GM19452 (cell line): Measurements from ENCODE around the gene CASR.
"Not testable (repeated sequence)": the region's sequence is repeated elsewhere in the genome, so short reads cannot be mapped to it uniquely, and the experiment has no call there.

ENCODE experiments used
- ATAC-seq: cut with Tn5 transposase; IDR thresholded peaks from one replicate; pipeline ENCODE4 v1.9.1; 2021; ENCODE audit not compliant: unreplicated experiment

CASR gene, protein sequence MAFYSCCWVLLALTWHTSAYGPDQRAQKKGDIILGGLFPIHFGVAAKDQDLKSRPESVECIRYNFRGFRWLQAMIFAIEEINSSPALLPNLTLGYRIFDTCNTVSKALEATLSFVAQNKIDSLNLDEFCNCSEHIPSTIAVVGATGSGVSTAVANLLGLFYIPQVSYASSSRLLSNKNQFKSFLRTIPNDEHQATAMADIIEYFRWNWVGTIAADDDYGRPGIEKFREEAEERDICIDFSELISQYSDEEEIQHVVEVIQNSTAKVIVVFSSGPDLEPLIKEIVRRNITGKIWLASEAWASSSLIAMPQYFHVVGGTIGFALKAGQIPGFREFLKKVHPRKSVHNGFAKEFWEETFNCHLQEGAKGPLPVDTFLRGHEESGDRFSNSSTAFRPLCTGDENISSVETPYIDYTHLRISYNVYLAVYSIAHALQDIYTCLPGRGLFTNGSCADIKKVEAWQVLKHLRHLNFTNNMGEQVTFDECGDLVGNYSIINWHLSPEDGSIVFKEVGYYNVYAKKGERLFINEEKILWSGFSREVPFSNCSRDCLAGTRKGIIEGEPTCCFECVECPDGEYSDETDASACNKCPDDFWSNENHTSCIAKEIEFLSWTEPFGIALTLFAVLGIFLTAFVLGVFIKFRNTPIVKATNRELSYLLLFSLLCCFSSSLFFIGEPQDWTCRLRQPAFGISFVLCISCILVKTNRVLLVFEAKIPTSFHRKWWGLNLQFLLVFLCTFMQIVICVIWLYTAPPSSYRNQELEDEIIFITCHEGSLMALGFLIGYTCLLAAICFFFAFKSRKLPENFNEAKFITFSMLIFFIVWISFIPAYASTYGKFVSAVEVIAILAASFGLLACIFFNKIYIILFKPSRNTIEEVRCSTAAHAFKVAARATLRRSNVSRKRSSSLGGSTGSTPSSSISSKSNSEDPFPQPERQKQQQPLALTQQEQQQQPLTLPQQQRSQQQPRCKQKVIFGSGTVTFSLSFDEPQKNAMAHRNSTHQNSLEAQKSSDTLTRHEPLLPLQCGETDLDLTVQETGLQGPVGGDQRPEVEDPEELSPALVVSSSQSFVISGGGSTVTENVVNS

DNA sequence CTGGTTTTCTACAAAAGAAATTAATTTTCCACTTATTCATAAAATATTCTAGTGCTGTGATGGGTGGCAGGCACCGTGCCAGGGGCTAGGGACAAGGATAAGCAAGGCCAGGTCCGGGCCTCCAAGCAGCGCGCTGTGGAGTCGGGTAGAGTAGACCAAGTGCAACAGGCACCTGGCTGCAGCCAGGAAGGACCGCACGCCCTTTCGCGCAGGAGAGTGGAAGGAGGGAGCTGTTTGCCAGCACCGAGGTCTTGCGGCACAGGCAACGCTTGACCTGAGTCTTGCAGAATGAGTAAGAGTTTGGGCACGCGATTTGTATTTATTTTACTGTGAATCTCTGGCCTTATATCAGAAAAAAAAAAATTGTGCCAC is at the start of gene CASR:
TSS of gene CASR (plus strand) at position 148 of the 372 bp plus-strand sequence. CDS start 70,522 bp downstream, outside the sequence.
- no peak for ATAC-seq

DNA sequence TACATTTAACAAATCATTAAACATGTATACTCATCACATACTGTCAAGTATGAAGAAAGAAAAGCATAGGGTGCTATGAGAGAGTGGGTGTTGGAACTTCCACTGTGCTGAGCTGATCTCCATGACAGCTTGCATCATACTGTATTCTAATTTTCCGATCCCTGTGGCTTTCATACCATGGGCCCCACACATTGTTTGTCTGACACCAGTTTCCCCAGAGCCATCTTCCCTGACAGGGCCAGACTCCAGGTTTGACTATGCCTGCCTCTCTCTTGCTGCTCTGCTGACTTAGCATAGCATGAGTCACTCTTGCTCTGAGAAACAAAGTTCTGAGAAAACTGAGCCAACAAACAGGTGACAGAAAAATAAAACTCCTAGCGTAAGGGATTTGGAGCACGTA is 37.0 kb upstream of the CASR start:
- peak; percentile 69 for ATAC-seq

DNA sequence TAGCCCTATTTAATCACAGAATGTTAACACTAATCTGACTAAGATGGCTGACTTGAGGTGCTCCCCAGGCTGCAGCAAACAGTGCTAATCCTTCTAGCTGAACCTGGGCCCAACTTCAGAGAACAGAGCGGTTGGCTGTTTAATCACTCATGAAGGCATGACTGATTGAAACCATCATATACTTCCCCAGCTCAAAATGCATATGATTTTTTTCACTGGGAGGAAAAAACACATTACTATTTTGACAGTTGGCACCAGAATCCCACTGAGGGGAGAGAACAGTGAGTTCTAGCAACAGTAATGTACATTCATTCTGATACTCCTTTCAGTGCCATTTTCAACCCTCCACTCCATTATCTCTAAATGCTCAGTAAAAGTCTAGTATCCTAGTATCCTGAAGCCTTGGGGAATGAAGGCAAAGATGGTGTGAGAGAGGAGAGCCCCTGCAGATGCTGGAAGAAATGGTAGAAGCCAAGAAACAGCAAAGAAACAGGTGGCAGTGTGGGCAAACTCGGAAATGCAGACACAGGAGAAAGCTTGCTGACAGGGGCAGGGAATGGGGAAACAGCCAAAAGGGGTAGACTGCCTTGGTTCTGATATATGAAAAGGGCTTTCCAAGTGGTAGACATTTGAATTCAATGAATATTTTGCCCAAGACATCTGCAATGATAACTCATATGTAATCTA is 34.4 kb upstream of the CASR start:
- ATAC-seq = no peak

DNA sequence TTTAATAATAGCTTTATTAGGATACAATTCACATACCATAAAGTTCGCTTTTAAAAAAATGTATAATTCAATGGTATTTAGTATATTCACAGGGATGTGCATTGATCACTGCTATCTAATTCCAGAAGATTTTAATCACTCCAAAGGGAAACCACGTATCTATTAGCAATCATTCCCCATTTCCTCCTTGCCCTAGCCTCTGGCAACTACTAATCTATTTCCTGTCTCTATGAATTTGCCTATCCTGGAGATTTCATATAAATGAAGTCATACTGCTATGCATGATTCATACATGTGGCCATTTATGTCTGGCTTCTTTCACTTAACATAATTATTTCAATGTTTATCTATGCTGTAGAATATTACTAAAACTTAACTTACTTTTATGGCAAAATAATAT is 32.0 kb upstream of the CASR start:
- no peak for ATAC-seq

DNA sequence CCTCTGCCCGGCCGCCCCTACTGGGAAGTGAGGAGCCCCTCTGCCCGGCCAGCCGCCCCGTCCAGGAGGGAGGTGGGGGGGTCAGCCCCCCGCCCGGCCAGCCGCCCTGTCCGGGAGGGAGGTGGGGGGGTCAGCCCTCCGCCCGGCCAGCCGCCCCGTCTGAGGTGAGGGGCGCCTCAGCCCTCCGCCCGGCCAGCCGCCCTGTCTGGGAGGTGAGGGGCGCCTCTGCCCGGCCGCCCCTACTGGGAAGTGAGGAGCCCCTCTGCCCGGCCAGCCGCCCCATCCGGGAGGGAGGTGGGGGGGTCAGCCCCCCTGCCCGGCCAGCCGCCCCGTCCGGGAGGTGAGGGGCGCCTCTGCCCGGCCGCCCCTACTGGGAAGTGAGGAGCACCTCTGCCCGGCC is 18.5 kb upstream of the CASR start:
- not testable (repeated sequence) for ATAC-seq

DNA sequence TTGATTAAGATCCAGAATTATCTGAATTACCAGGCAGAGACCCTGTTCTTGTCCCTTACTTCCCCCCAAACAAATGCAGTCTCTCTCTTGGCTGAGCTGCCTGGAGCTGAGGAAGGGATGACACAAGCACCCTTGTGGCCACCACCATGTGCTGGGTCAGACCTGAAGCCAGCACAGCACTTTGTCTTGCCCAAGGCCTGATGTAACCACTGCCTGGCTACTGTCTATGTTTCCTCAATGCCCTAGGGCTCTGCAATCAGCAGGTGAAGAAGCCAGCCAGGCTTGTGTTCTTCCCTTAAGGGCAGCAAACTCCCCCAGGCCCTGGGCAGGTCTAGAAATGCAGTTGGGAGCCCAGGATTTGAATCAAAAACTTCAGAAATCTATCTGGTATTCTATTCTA is 15.8 kb upstream of the CASR start:
- ATAC-seq = no peak

DNA sequence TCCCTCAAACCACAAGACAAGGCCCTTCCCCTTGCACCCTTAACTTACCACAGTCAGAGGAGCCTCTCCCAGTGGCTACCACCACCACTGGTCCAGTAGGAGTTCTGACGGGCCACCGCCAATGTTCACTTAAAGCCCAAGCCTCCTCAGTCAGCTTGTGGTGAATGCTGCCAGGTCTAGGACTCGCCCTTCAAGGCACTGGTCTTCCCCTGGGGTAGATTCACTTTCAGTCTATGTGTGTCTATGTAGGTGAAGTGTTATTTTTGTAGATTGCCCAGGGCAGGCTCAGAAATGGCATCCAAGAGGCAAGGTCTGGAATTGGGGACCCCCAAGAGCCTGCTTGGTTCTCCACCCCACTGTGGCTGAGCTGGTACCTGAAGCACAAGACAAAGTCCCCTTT is 15.4 kb upstream of the CASR start:
- ATAC-seq = no peak

DNA sequence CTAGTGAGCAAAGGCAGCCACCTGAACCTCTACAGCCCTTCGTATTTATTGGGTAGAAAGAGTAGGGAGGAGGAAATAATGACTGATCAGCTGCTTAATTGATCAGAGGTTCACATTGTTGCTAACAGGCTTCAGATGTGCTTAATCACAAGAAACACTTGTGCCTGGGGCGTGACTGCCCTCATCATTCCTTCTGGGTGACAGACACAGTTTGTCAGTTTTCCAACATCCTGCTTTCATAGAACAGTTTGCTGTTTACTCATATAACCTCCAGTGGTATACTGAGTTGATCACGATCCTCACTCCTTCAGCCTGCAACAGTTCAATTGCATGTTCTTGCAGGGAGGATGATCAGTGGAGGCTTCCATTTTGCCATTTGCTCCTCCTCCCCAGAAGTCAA is 13.6 kb upstream of the CASR start:
- ATAC-seq = no peak

DNA sequence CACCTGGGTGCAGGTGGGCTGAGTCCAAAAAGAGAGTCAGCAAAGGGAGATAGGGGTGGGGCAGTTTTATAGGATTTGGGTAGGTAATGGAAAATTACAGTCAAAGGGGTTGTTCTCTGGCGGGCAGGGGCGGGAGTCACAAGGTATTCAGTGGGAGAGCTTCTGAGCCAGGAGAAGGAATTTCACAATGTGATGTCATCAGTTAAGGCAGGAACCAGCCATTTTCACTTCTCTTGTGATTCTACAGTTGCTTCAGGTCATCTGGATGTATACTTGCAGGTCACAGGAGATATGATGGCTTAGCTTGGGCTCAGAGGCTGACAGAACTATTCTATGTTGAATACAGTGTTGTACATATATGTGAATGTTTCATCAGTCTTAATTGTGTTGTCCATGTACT is 12.1 kb upstream of the CASR start:
- not testable (repeated sequence) for ATAC-seq

DNA sequence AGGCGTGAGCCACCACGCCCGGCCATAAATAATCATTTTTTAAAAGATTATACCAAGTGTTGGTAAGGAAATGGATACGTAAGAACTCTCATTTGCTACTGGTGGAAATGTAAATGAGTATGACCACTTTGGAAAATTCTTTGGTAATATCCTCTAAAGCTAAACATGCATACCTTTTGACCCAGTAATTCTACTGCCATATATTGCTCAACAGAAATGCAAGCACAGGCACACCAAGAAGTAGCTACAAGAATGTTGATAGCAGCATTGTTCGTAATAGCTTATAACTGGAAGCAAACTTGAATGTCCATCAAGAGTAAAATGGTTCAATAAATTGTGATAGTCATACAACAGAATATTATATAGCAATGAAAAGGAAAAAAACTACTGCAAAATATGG is 4.8 kb upstream of the CASR start:
- no peak for ATAC-seq

DNA sequence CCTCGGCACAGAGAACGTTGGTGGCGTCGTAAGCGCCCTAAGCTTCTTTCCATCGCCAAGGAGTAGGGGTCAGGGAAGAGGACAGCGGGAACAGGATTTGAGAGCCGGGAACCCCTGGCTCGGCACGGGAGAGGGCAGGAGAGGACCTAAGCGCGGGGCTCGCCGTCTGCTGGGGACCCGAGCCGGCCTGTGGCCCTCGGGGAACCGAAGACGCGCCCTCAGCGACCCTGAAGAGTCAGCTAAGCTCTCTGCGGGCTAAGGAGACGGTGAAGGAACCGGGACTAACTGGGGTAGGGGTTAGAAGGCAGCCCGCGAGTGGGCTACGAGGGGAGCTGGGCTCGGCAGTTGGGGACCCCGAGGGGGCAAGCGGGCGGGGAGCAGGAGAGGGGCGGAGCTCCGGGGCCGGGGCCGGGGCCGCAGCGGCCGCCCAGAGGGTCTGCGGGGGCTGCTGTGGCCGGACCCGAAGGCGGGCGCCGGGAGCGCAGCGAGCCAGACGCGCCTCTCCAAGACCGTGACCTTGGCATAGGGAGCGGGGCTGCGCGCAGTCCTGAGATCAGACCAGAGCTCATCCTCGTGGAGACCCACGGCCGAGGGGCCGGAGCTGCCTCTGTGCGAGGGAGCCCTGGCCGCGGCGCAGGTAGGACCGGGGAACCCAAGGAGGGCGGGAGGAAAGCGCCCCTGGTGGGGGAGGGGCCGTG is 574 bp downstream of the CASR start:
- no peak for ATAC-seq

DNA sequence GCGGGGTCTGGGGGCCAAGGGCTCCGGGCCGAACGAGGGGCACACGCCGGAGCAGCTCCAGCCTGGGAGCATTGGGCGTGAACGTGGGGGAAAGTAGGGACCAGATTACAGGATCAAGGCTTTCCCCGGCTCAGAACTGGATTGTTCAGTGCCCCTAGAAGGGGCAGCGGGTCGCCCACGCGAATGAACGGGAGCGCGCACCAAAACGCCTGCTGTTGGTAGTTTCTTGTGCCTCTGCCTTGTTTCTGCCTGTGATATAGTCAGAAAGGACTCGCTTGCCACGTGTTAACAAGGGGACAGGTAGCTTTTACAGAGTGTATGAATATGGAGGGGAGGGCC is 1.1 kb downstream of the CASR start:
- no peak for ATAC-seq

DNA sequence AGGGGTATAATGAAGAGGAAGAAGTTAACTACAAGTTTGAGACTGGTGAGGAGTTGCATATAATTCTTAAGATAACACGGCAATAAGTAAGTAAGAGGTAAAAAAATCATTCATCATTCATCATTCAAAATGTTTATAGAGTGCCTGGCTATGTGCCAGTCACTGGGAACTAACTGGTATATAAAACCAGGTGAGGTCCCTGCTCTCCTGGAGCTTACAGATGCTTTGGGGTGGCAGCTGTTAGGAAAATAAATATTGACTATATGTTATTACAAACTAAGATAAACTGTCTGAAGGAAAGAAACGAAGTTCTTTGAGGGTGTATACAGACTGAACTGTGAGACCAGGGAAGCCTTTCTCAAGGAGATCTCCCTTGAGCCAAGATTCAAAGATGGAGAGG is 2.9 kb downstream of the CASR start:
- no peak for ATAC-seq

DNA sequence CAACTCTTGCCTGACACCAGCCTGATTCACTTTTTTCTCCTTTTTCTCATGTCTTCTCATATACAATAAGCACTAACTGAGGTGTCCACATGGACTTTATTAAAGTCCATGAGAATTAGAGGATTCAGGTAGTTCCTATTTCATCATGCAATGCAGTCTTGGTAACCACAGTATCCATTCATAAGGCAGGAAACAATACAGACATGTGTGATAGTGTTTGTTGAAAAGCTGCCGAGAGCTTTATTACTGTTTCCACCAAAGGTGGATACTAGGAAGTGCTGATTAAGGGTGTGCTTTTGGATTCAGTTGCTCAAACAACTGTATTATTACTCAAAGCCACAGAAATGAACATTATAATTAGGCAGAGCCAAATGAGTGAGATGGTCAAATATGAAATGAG is 5.3 kb downstream of the CASR start:
- ATAC-seq = no peak

DNA sequence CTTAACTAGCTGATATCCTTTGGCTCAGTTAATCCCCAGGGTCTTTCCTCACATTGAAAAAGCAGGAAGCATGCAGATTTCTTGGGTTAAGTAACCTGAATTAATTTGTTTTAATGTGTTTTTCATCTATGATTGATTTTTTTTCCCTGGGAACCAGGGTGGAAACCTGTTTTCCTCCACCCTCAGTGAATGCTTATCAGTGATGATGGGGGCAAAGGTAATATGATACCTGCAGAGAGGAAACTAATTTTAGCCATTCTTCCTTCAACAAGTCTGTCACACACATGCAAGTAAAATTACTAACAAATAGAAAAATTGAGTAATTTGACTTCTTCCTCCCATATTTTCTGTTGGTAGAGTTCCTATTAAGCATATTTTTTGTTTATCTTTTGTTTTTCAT is 5.9 kb downstream of the CASR start:
- ATAC-seq = no peak

DNA sequence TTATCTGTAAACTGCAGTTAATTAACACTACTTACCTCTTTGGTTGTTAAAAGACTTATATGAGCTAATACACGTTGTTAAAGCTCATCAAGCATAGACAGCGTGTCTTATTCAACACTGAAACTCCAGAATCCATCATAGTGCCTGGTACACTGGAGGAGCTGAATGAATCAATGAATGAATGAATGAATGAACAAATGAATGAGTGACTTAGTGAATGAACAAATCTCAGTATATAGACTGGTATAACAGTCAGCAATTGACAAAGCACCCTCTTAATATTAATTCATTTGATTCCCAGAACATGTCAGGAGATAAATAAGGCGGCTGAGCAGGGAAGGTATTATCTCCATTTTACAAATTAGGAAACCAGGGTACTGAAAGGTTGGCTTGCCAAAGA is 7.1 kb downstream of the CASR start:
- ATAC-seq = no peak

DNA sequence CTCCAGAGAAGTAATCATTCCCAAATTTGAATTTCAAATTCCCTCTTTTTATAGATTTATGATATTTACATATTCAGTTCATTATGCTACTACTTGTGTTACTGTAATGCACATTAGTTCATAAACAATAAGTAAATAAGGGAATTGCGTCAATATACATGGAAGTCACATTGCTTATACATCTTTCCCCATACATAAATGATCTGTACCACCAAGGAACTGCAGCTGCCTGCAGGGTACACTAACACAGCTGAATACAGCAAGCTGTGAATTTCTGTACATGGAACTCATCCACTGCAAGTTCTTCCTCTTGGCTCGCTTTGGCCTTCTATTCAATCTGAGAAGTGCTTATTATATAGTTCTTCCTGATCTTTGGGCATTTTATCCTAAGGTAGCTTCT is 15.5 kb downstream of the CASR start:
- no peak for ATAC-seq

DNA sequence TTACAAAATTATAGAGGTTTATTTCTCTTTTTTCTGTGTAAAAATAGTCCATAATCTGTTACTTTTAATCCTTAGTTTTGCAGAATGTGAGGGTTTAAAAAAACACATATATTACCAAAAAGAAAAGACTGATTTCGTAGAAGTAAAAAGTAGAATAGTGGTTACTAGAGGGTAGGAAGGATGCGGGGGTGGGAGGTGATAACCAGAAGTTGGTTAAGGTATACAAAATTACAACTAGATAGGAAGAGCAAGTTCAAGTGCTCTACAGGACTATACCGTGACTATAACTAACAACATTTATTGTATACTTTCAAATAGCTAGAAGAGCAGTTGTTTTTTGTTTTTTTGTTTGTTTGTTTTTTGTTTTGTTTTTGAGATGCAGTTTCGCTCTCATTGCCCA is 16.1 kb downstream of the CASR start:
- ATAC-seq = no peak

DNA sequence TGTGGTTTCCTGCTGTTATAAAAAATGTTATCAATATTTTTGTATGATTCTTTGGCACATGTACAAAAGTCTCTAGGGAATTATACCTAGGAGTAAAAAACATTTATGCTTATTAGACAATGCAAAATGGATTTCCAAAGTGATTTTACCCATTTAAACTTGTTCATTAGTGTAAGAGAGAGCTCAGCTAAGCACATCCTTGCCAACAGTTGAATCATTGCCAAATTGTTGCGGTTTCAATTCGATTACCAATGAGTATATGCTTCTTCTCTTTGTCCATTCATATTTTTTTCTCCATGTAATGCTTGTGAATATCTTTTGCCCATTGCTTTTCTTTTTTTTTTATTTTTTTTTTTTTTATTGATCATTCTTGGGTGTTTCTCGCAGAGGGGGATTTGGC is 17.2 kb downstream of the CASR start:
- ATAC-seq = no peak

DNA sequence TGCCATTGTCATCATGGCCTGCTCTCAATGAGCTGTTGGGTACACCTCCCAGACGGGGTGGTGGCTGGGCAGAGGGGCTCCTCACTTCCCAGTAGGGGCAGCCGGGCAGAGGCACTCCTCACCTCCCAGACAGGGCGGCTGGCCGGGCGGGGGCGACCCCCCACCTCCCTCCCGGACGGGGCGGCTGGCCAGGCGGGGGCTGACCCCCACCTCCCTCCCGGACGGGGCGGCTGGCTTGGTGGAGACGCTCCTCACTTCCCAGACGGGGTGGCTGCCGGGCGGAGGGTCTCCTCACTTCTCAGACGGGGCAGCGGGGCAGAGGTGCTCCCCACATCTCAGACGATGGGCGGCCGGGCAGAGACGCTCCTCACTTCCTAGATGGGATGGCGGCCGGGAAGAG is 18.0 kb downstream of the CASR start:
- not testable (repeated sequence) for ATAC-seq

DNA sequence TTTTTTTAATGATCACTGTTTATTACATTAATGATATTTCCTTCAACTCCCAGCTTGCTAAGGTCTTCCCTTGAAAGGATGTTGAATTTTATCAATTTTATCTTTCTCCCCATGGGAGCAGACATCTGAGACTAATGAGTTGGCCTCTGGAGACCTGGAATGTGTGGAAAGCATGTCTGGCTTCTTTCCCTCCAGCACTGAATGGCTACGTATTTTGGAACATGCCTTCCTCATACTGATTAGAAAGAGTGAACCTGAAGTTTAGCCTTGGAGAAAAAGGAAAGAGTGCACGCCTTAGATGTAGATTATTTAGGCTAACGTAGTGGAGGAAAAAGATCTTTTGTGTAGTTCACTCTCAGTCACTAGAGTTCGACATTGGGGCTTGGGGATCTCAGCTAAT is 25.1 kb downstream of the CASR start:
- no peak for ATAC-seq
